Caco-2 (cell line): ENCODE results near the gene EIF2D. TPM values are rescaled to one million over a fixed set of nuclear protein-coding genes. Genes with fewer than 3 reads are reported as not detected.

Experiments
- BruUV-seq: library from RNA; stranded (reverse); fragments of 400-500 nt; replicated peaks from 2 replicates; lab custom pipeline; 2021; lab: Mats Ljungman, UMichigan
- CTCF ChIA-PET: fragments of 300-600 bp; sonication (Branson Sonifier 250); formaldehyde crosslinking; loops from one replicate; lab custom pipeline; 2022; ENCODE audit warnings: antibody characterized with exemption; lab: Charles Lee
- POLR2A ChIA-PET: fragments of 300-600 bp; sonication (Branson Sonifier 250); formaldehyde crosslinking; loops from one replicate; lab custom pipeline; 2022; ENCODE audit warnings: antibody characterized with exemption; lab: Charles Lee
- DNase-seq, 2 experiments: peaks; one replicate each; pipeline versions ENCODE4 v3.0.0 to v3.0.0-alpha.2; 2020 to 2022
- H3K27me3 ChIP-seq: replicated peaks from 2 replicates; pipeline ENCODE4 v1.6.0; 2011; ENCODE audit warnings: low read length; ENCODE audit not compliant: control insufficient read depth, insufficient read depth
- H3K36me3 ChIP-seq: 2 replicates; pipeline ENCODE4 v1.5.1; 2011; ENCODE audit warnings: low read length; ENCODE audit not compliant: control insufficient read depth, insufficient read depth
- H3K4me1 ChIP-seq: fragments of 250-450 bp; sonication (Bioruptor Pico); 2 replicates; pipeline ENCODE4 v1.5.1; 2020; ENCODE audit warnings: mild to moderate bottlenecking
- H3K4me3 ChIP-seq: 2 replicates; pipeline ENCODE4 v1.5.1; 2011; ENCODE audit warnings: low read depth, mild to moderate bottlenecking, control low read depth, low read length
- H3K9me3 ChIP-seq: fragments of 250-450 bp; sonication (Bioruptor Pico); 2 replicates; pipeline ENCODE4 v1.5.1; 2020; ENCODE audit warnings: mild to moderate bottlenecking, moderate library complexity
- H3K27ac Mint-ChIP-seq: one replicate; pipeline ENCODE4 v1.8.0; 2022; ENCODE audit warnings: mixed read lengths; ENCODE audit not compliant: unreplicated experiment
- H3K27me3 Mint-ChIP-seq: one replicate; pipeline ENCODE4 v1.8.0; 2022; ENCODE audit warnings: mixed read lengths; ENCODE audit not compliant: insufficient read depth, unreplicated experiment
- H3K36me3 Mint-ChIP-seq: one replicate; pipeline ENCODE4 v1.8.0; 2022; ENCODE audit warnings: mild to moderate bottlenecking, mixed read lengths; ENCODE audit not compliant: insufficient read depth, unreplicated experiment
- H3K4me1 Mint-ChIP-seq: one replicate; pipeline ENCODE4 v1.8.0; 2022; ENCODE audit warnings: low read depth, mixed read lengths; ENCODE audit not compliant: unreplicated experiment
- H3K4me3 Mint-ChIP-seq: one replicate; pipeline ENCODE4 v1.8.0; 2022; ENCODE audit warnings: mild to moderate bottlenecking, moderate library complexity, mixed read lengths; ENCODE audit not compliant: unreplicated experiment
- H3K9me3 Mint-ChIP-seq: one replicate; pipeline ENCODE4 v1.8.0; 2022; ENCODE audit warnings: mixed read lengths; ENCODE audit not compliant: unreplicated experiment
- intact Hi-C: fragments of 100-400 bp; cut with micrococcal nuclease; formaldehyde crosslinking; loops from one replicate; pipeline ENCODE4 v1.10.0; 2022; ENCODE audit not compliant: unreplicated experiment
- total RNA-seq: library from RNA; stranded (reverse); gene quantifications from 2 replicates; pipeline ENCODE4 v1.2.3, GENCODE V29; 2022
- TF ChIP-seq, protein P1 (sequence below), 2 experiments: fragments of 200-600 bp in 1 of 2; IDR thresholded peaks; 1 replicate in 1 of 2; 2 replicates in 1 of 2; pipeline versions ENCODE4 v1.5.1 to v1.8.0; 2011 to 2022; ENCODE audit warnings: antibody characterized with exemption in 1 of 2, control low read depth in 1 of 2, inconsistent platforms in 1 of 2, low read depth in 1 of 2, low read length in 1 of 2, mild to moderate bottlenecking in 1 of 2, moderate library complexity in 1 of 2; ENCODE audit not compliant: insufficient read depth in 1 of 2, severe bottlenecking in 1 of 2, unreplicated experiment in 1 of 2

Gene EIF2D
- total RNA-seq, 1 experiment from 2014 or later = 37.9 TPM

DNA sequence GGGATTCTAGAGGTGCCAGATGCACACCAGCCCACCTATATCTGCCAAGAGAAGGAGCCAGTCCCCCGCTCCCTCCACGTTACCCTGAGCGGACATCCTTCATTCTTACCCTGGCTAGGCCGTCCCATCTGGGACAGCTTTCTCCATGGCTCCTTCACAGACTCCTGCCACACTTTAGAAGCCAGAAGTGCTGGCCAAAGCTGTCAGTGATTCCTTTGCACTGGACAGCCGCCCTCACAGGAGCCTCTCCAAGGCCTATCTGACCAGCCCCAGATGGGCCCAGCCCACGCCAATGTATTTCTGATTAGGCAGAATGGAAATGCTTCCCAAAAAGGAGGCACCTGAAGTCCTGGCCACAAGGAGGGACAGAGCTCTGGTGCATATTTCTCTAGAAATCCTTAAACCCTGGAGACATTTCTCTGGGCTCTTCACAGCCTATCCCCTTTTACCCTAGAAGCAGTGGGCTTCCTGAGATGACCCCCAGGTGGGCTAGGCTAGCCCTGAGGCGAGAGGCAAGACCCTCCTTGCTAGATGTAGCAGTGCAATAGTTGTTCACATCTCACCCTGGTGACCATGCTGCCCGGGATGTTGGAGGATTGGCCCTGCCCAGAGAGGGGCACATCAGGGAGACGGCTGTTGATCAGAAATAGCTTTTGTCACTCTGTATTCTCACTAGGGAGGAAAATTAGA, 60.8 kb downstream of the EIF2D start:
- DNase-seq = no peak
- Histone ChIP-seq H3K36me3 (no peaks in the 10 kb centered on the region), H3K4me3 (no peak overlapping the region), H3K27me3 (no peaks in the 10 kb centered on the region), H3K9me3 (no peaks in the 10 kb centered on the region), H3K4me1 (no peaks in the 10 kb centered on the region)
- Mint-ChIP-seq H3K4me1 (no peaks in the 10 kb centered on the region), H3K27ac (no peak overlapping the region), H3K9me3 (no peaks in the 10 kb centered on the region), H3K27me3 (peaks cover 14% of the 10 kb centered on the region), H3K4me3 (no peak overlapping the region), H3K36me3 (no peaks in the 10 kb centered on the region)
- ChIA-PET POLR2A (no interaction called here), CTCF (interaction anchor here (0.6 kb wide), 1 partner anchor 14 kb away, joined by 3 read pairs; no protein-coding TSS in a partner anchor)
- BruUV-seq = no TSS peak
- TF ChIP-seq, protein P1, sequence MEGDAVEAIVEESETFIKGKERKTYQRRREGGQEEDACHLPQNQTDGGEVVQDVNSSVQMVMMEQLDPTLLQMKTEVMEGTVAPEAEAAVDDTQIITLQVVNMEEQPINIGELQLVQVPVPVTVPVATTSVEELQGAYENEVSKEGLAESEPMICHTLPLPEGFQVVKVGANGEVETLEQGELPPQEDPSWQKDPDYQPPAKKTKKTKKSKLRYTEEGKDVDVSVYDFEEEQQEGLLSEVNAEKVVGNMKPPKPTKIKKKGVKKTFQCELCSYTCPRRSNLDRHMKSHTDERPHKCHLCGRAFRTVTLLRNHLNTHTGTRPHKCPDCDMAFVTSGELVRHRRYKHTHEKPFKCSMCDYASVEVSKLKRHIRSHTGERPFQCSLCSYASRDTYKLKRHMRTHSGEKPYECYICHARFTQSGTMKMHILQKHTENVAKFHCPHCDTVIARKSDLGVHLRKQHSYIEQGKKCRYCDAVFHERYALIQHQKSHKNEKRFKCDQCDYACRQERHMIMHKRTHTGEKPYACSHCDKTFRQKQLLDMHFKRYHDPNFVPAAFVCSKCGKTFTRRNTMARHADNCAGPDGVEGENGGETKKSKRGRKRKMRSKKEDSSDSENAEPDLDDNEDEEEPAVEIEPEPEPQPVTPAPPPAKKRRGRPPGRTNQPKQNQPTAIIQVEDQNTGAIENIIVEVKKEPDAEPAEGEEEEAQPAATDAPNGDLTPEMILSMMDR (IDR thresholded peaks at IDR 0.05; ENCODE audit: insufficient read depth in 1 of 2, low read depth in 1 of 2, low read length in 1 of 2, severe bottlenecking in 1 of 2, unreplicated experiment in 1 of 2) = no peak
- intact Hi-C loops = no loop called here

DNA sequence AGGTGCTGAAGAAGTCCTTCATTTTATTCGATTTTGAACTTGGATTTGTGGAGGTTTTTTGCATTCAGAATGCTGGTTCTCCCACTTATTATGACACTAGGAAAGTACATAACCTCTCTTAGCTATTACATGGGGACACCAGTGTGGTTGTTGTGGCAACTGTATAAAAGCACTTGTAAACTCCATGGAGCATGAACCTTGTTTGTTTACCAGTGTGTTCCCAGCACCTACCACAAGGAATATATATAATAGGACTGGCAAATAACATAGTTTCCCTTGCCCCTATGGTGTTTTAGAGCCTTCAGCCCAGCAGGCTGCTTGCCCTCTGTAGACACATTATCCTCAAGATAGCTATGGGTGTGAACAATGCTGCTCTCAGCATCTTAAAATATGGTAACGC, 61.8 kb downstream of the EIF2D start:
- H3K4me1 ChIP-seq = no peaks in the 10 kb centered on the region
- no TSS peak for BruUV-seq
- TF ChIP-seq, protein P1 (IDR thresholded peaks at IDR 0.05; ENCODE audit: insufficient read depth in 1 of 2, low read depth in 1 of 2, low read length in 1 of 2, severe bottlenecking in 1 of 2, unreplicated experiment in 1 of 2) = no peak
- H3K36me3 ChIP-seq = no peaks in the 10 kb centered on the region
- H3K27me3 Mint-ChIP-seq = peaks cover 16% of the 10 kb centered on the region
- no peak overlapping the region for H3K4me3 Mint-ChIP-seq
- H3K27ac Mint-ChIP-seq = no peak overlapping the region
- no peaks in the 10 kb centered on the region for H3K27me3 ChIP-seq
- intact Hi-C loops = no loop called here
- no peaks in the 10 kb centered on the region for H3K9me3 Mint-ChIP-seq
- no peaks in the 10 kb centered on the region for H3K36me3 Mint-ChIP-seq
- POLR2A ChIA-PET = no interaction called here
- no peaks in the 10 kb centered on the region for H3K9me3 ChIP-seq
- no peaks in the 10 kb centered on the region for H3K4me1 Mint-ChIP-seq
- CTCF ChIA-PET = no interaction called here
- DNase-seq = no peak
- no peak overlapping the region for H3K4me3 ChIP-seq

DNA sequence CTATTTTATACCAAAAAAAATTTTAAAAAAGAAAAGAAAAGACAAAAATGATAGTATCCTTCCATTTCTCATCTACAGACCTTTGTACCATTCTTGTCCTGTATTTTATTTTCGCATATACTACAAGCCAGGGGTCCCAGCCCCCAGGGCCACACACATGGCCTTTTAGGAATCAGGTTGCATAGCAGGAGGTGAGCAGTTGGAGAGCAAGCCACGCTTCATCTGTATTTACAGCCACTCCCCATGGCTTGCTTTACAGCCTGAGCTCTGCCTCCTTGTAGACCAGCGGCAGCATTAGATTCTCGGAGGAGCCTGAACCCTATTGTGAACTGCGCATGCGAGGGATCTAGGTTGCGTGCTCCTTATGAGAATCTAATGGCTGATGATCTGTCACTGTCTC, 65.2 kb downstream of the EIF2D start:
- TF ChIP-seq, protein P1 (IDR thresholded peaks at IDR 0.05; ENCODE audit: insufficient read depth in 1 of 2, low read depth in 1 of 2, low read length in 1 of 2, severe bottlenecking in 1 of 2, unreplicated experiment in 1 of 2) = no peak
- CTCF ChIA-PET = no interaction called here
- no peak for DNase-seq
- no peaks in the 10 kb centered on the region for H3K4me1 Mint-ChIP-seq
- POLR2A ChIA-PET = no interaction called here
- no peaks in the 10 kb centered on the region for H3K27me3 ChIP-seq
- H3K27me3 Mint-ChIP-seq = peaks cover 8% of the 10 kb centered on the region
- H3K27ac Mint-ChIP-seq = no peak overlapping the region
- H3K36me3 ChIP-seq = no peaks in the 10 kb centered on the region
- BruUV-seq = no TSS peak
- H3K4me1 ChIP-seq = no peaks in the 10 kb centered on the region
- no peak overlapping the region for H3K4me3 ChIP-seq
- intact Hi-C loops = loop anchor here (5.0 kb wide), 1 partner anchor 40 kb away; the partner anchor contains the start of gene RASSF5
- H3K36me3 Mint-ChIP-seq = no peaks in the 10 kb centered on the region
- H3K9me3 ChIP-seq = no peaks in the 10 kb centered on the region
- no peak overlapping the region for H3K4me3 Mint-ChIP-seq
- H3K9me3 Mint-ChIP-seq = no peaks in the 10 kb centered on the region
